DND-41 (cell line): ENCODE measurements around the gene ELAC1.

Experiments used
- EZH2 ChIP-seq: IDR thresholded peaks from 3 replicates; pipeline ENCODE4 v1.6.1; 2012; ENCODE audit warnings: borderline replicate concordance, low read depth, mild to moderate bottlenecking, moderate library complexity, low read length, inconsistent platforms; ENCODE audit not compliant: severe bottlenecking
- TF ChIP-seq, protein P1 (sequence below): IDR thresholded peaks from 2 replicates; pipeline ENCODE4 v1.5.1; 2012; ENCODE audit warnings: borderline replicate concordance, low read length, moderate library complexity, mild to moderate bottlenecking; ENCODE audit not compliant: poor library complexity, severe bottlenecking; ENCODE audit errors: extremely low read depth

DNA sequence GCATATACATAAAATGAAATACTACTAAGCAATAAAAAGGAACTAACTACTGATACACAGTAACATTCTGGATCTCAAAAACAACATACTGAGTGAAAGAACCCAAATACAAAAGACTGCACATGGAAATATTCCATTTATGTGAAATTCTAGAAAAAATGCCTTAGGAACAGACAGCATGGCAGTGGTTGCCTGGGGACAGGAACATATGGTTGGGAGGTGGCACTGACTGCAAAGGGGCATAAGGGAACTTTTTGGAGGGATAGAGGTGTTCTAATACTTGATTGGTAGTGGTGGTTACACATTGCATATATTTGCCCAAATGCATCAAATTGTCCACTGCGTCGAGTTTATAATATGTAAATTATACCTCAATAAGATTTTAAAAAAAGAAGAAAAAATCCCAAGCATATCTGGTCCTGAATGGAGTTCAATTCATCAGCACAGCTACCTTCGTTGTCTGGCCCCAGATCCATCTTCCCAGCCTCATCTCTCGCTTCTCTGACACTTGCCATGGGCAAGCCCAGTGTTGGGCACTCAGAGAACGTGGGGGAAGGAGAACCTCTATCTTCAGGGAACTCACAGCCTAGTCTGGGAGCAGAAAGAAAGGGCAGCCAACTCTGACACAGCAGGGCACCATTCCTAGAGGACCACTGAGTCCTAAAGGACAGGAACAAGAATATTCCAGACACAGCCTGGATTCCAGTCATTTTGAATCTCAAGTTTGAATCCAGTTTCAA lies 53.6 kb downstream of the ELAC1 start:
- no peak for TF ChIP-seq EZH2
- TF ChIP-seq, protein P1, sequence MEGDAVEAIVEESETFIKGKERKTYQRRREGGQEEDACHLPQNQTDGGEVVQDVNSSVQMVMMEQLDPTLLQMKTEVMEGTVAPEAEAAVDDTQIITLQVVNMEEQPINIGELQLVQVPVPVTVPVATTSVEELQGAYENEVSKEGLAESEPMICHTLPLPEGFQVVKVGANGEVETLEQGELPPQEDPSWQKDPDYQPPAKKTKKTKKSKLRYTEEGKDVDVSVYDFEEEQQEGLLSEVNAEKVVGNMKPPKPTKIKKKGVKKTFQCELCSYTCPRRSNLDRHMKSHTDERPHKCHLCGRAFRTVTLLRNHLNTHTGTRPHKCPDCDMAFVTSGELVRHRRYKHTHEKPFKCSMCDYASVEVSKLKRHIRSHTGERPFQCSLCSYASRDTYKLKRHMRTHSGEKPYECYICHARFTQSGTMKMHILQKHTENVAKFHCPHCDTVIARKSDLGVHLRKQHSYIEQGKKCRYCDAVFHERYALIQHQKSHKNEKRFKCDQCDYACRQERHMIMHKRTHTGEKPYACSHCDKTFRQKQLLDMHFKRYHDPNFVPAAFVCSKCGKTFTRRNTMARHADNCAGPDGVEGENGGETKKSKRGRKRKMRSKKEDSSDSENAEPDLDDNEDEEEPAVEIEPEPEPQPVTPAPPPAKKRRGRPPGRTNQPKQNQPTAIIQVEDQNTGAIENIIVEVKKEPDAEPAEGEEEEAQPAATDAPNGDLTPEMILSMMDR: no peak
